ENCODE data around the gene NDUFAF2. TPM values are rescaled to one million over a fixed set of nuclear protein-coding genes. Genes with fewer than 3 reads are reported as not detected.

NDUFAF2 gene
- total and polyA plus RNA-seq, 2 of the 8 experiments (the other 6 are each of a cell fraction or from before 2014, with no cell fraction given) = 10.7 to 46.5 TPM

DNA sequence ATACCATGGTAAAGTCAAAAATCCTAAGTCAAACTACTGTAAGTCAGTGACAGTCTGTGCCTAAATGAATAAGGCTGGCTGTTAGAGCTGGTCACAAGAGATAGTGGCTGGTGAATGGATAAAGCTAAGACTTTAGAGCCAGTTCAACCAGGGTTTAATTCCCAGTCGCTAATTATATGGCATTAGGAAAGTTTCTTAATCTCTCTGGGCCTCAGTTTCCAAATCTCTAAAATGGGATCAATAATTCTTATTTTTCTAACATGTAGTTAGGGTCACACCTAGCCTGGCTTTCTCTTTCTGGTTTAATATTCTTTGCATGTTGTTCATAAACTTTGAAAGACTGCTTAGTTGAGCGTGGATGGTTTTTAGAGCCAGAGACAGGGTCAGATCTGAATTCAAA lies 152.5 kb downstream of the NDUFAF2 start:
- ChIA-PET POLR2A (ENCODE audit: partially characterized antibody) (no interaction called here), CTCF (ENCODE audit: partially characterized antibody) (interaction anchor here (0.6 to 1.8 kb wide), 3 partner anchors 19 to 802 kb away, joined by 3 to 4 read pairs (median 4); no protein-coding TSS in a partner anchor)
- no peak overlapping the region for H3K4me3 ChIP-seq (ENCODE audit: extremely low read depth in 1 of 4, insufficient read depth in 2 of 4, low read depth in 3 of 4, low read length in 4 of 4)
- FAIRE-seq = no peak
- TF ChIP-seq POU5F1 (IDR thresholded peaks at IDR 0.05; ENCODE audit: low read depth, low read length) (no peak), ZNF274 (IDR thresholded peaks at IDR 0.05; ENCODE audit: borderline replicate concordance, extremely low read depth, low read length) (no peak), CBX8 (IDR thresholded peaks at IDR 0.05; ENCODE audit: borderline replicate concordance, low read depth, low read length) (no peak)
- no peak overlapping the region for H2BK5ac ChIP-seq (ENCODE audit: low read depth, low read length)
- H4K5ac ChIP-seq (ENCODE audit: insufficient read length, low read depth, low read length) = no peak overlapping the region
- WGBS, 2 experiments (ENCODE audit: extremely low coverage in 1 of 2, insufficient coverage in 1 of 2, insufficient read length in 1 of 2, insufficient replicate concordance in 2 of 2, low coverage in 1 of 2, low lambda C conversion rate in 2 of 2, missing lambda C conversion rate in 1 of 2) = 90% methylated on average over 2 of the region's 2 CpGs; no CpG with 5 or more reads in 1 of the 2 experiments
- no peak overlapping the region for H2BK120ac ChIP-seq (replicated peaks; ENCODE audit: low read depth, low read length)
- H3K4me1 ChIP-seq (replicated peaks in 1 of 4; ENCODE audit: control insufficient read depth in 3 of 4, insufficient read depth in 4 of 4, low read length in 3 of 4) = no peaks in the 10 kb centered on the region
- H2BK15ac ChIP-seq (ENCODE audit: low read length) = no peak overlapping the region
- H3K36me3 ChIP-seq (ENCODE audit: control insufficient read depth in 2 of 4, insufficient read depth in 4 of 4, low read length in 3 of 4) = peaks cover 0 to 2% (median 0%) of the 10 kb centered on the region in 4 experiments; a peak in 1 of 8 replicates
- no peak overlapping the region for H3K56ac ChIP-seq (replicated peaks; ENCODE audit: insufficient read length, low read depth, low read length)
- no peak overlapping the region for H2AFZ ChIP-seq (ENCODE audit: low read length)
- no peaks in the 10 kb centered on the region for H4K20me1 ChIP-seq (replicated peaks in 1 of 2; ENCODE audit: control insufficient read depth in 1 of 2, insufficient read depth in 2 of 2, low read length in 2 of 2)
- H2BK12ac ChIP-seq (ENCODE audit: low read depth, low read length) = no peak overlapping the region
- no peaks in the 10 kb centered on the region for H3K27me3 ChIP-seq (replicated peaks in 1 of 4; ENCODE audit: control insufficient read depth in 3 of 4, extremely low read depth in 1 of 4, insufficient read depth in 3 of 4, low read length in 3 of 4)
- no peak overlapping the region for H3K4me2 ChIP-seq (ENCODE audit: insufficient read depth in 1 of 2, low read depth in 2 of 2, low read length in 2 of 2)
- H3K23me2 ChIP-seq (ENCODE audit: low read depth, low read length) = no peaks in the 10 kb centered on the region
- no peaks in the 10 kb centered on the region for H3K79me2 ChIP-seq (ENCODE audit: control insufficient read depth in 1 of 2, insufficient read depth in 2 of 2, low read length in 2 of 2)
- peaks cover 0 to 3% of the 10 kb centered on the region in 2 experiments; a peak in 1 of 4 replicates for H3K9me3 ChIP-seq (ENCODE audit: insufficient read depth in 2 of 2, low read depth in 1 of 2, low read length in 1 of 2)
- H2BK20ac ChIP-seq (ENCODE audit: low read length) = no peak overlapping the region
- no peak overlapping the region for H4K91ac ChIP-seq (replicated peaks; ENCODE audit: insufficient read length, low read length)
- no peak overlapping the region for H3K14ac ChIP-seq (ENCODE audit: insufficient read length)
- H4K8ac ChIP-seq (ENCODE audit: extremely low read depth, insufficient read depth, low read length) = no peak overlapping the region
- no peak overlapping the region for H3K4ac ChIP-seq (replicated peaks; ENCODE audit: insufficient read length, low read depth, low read length)
- no peak overlapping the region for H3K23ac ChIP-seq (ENCODE audit: insufficient read length)
- H2AK5ac ChIP-seq (ENCODE audit: low read depth, low read length) = no peak overlapping the region
- no peak overlapping the region for H3K27ac ChIP-seq (ENCODE audit: low read depth, low read length)
- no peak for DNase-seq (ENCODE audit: low read depth in 1 of 2, low spot score in 2 of 2)
- H3K18ac ChIP-seq (ENCODE audit: extremely low read depth, low read length) = no peak overlapping the region
- H3K9ac ChIP-seq (replicated peaks in 1 of 4; ENCODE audit: extremely low read depth in 1 of 4, low read depth in 3 of 4, low read length in 3 of 4) = no peak overlapping the region
- no peaks in the 10 kb centered on the region for H3K79me1 ChIP-seq (ENCODE audit: low read depth, low read length)
